Astrocyte (in vitro differentiated cells and primary cell): Measurements from ENCODE around the gene INPP5A. TPM values are rescaled to one million over a fixed set of nuclear protein-coding genes. Genes with fewer than 3 reads are reported as not detected.

Experiments
- DNase-seq: peaks from one replicate; pipeline ENCODE4 v3.0.0-alpha.2; 2010; ENCODE audit warnings: low read depth
- FAIRE-seq: peaks from 2 replicates; lab custom pipeline; 2011; peaks lifted over from hg19 to GRCh38; lab: Jason Lieb, UNC
- H2AFZ ChIP-seq: 2 replicates; pipeline ENCODE4 v1.6.0; 2012; ENCODE audit warnings: low read depth, low read length, inconsistent platforms
- H3K27ac ChIP-seq: 2 replicates; pipeline ENCODE4 v1.5.1; 2011; ENCODE audit warnings: low read depth, low read length, inconsistent platforms
- H3K27me3 ChIP-seq: 2 replicates; pipeline ENCODE4 v1.6.0; 2011; ENCODE audit warnings: low read length, inconsistent platforms; ENCODE audit not compliant: insufficient read depth
- H3K36me3 ChIP-seq: 2 replicates; pipeline ENCODE4 v1.5.1; 2011; ENCODE audit warnings: low read length, inconsistent platforms; ENCODE audit not compliant: insufficient read depth
- H3K4me1 ChIP-seq: 2 replicates; pipeline ENCODE4 v1.5.1; 2011; ENCODE audit warnings: low read length, inconsistent platforms; ENCODE audit not compliant: insufficient read depth
- H3K4me2 ChIP-seq: 2 replicates; pipeline ENCODE4 v1.6.0; 2012; ENCODE audit warnings: low read length, inconsistent platforms
- H3K4me3 ChIP-seq: 2 replicates; pipeline ENCODE4 v1.5.1; 2011; ENCODE audit warnings: low read depth, mild to moderate bottlenecking, low read length, inconsistent platforms; ENCODE audit not compliant: insufficient read depth
- H3K79me2 ChIP-seq: 2 replicates; pipeline ENCODE4 v1.6.0; 2012; ENCODE audit warnings: mild to moderate bottlenecking, low read length, inconsistent platforms; ENCODE audit not compliant: insufficient read depth
- H3K9ac ChIP-seq: 2 replicates; pipeline ENCODE4 v1.6.0; 2012; ENCODE audit warnings: mild to moderate bottlenecking, low read length, inconsistent platforms
- H3K9me3 ChIP-seq: 2 replicates; pipeline ENCODE4 v1.5.1; 2012; ENCODE audit warnings: low read depth, mild to moderate bottlenecking, low read length, inconsistent platforms; ENCODE audit not compliant: insufficient read depth
- H4K20me1 ChIP-seq: 2 replicates; pipeline ENCODE4 v1.6.0; 2012; ENCODE audit warnings: low read length, inconsistent platforms; ENCODE audit not compliant: insufficient read depth
- H3K27ac Mint-ChIP-seq: one replicate; pipeline ENCODE4 v1.8.0; 2021; ENCODE audit warnings: mild to moderate bottlenecking, mixed read lengths; ENCODE audit not compliant: unreplicated experiment
- H3K27me3 Mint-ChIP-seq: one replicate; pipeline ENCODE4 v1.8.0; 2021; ENCODE audit warnings: low read depth, mixed read lengths; ENCODE audit not compliant: unreplicated experiment
- H3K36me3 Mint-ChIP-seq: one replicate; pipeline ENCODE4 v1.8.0; 2021; ENCODE audit warnings: low read depth, mixed read lengths; ENCODE audit not compliant: unreplicated experiment
- H3K4me1 Mint-ChIP-seq: one replicate; pipeline ENCODE4 v1.8.0; 2021; ENCODE audit warnings: low read depth, mixed read lengths; ENCODE audit not compliant: unreplicated experiment
- H3K4me3 Mint-ChIP-seq: one replicate; pipeline ENCODE4 v1.8.0; 2021; ENCODE audit warnings: mild to moderate bottlenecking, moderate library complexity, mixed read lengths; ENCODE audit not compliant: unreplicated experiment
- H3K9me3 Mint-ChIP-seq: one replicate; pipeline ENCODE4 v1.8.0; 2021; ENCODE audit warnings: mild to moderate bottlenecking, mixed read lengths; ENCODE audit not compliant: unreplicated experiment
- CTCF ChIP-seq: IDR thresholded peaks from 2 replicates; pipeline ENCODE4 v1.5.1; 2011; ENCODE audit warnings: low read depth, mild to moderate bottlenecking, inconsistent platforms, low read length, moderate library complexity; ENCODE audit not compliant: insufficient read depth
- EZH2 ChIP-seq: IDR thresholded peaks from 2 replicates; pipeline ENCODE4 v1.6.1; 2012; ENCODE audit warnings: mild to moderate bottlenecking, low read length, inconsistent platforms; ENCODE audit not compliant: insufficient read depth
- total RNA-seq: library from RNA; stranded (reverse); gene quantifications from 2 replicates; pipeline ENCODE4 v1.2.1, GENCODE V29; 2021

Gene INPP5A
- total RNA-seq, 1 donor from 2014 or later: 39.1 TPM

GRCh38 chr10:132812520-132812919 lies 274.9 kb downstream of the INPP5A start:
- H3K4me2 ChIP-seq: no peak overlapping the region
- no peak overlapping the region for H2AFZ ChIP-seq
- H3K79me2 ChIP-seq: no peaks in the 10 kb centered on the region
- TF ChIP-seq CTCF (no peak), EZH2 (no peak)
- no peak overlapping the region for H3K27ac Mint-ChIP-seq
- no peak overlapping the region for H3K4me3 ChIP-seq
- no peak for FAIRE-seq
- peaks cover 5% of the 10 kb centered on the region for H3K27me3 ChIP-seq
- no peaks in the 10 kb centered on the region for H3K36me3 ChIP-seq
- no peaks in the 10 kb centered on the region for H3K9me3 Mint-ChIP-seq
- no peak overlapping the region for H3K4me3 Mint-ChIP-seq
- H3K4me1 Mint-ChIP-seq: no peaks in the 10 kb centered on the region
- H3K9ac ChIP-seq: no peak overlapping the region
- no peaks in the 10 kb centered on the region for H3K4me1 ChIP-seq
- no peaks in the 10 kb centered on the region for H4K20me1 ChIP-seq
- no peaks in the 10 kb centered on the region for H3K36me3 Mint-ChIP-seq
- no peaks in the 10 kb centered on the region for H3K9me3 ChIP-seq
- H3K27me3 Mint-ChIP-seq: peaks cover 34% of the 10 kb centered on the region
- no peak overlapping the region for H3K27ac ChIP-seq
- no peak for DNase-seq

GRCh38 chr10:132813001-132813401 lies 275.4 kb downstream of the INPP5A start:
- no peak overlapping the region for H2AFZ ChIP-seq
- no peak overlapping the region for H3K27ac ChIP-seq
- no peak overlapping the region for H3K9ac ChIP-seq
- no peaks in the 10 kb centered on the region for H3K79me2 ChIP-seq
- H3K27me3 ChIP-seq: peaks cover 5% of the 10 kb centered on the region
- no peak overlapping the region for H3K4me3 ChIP-seq
- H3K9me3 ChIP-seq: no peaks in the 10 kb centered on the region
- Mint-ChIP-seq H3K27ac (no peak overlapping the region), H3K36me3 (no peaks in the 10 kb centered on the region), H3K4me3 (no peak overlapping the region), H3K9me3 (no peaks in the 10 kb centered on the region), H3K27me3 (peaks cover 37% of the 10 kb centered on the region), H3K4me1 (no peaks in the 10 kb centered on the region)
- no peak for TF ChIP-seq EZH2
- no peak overlapping the region for H3K4me2 ChIP-seq
- H3K4me1 ChIP-seq: no peaks in the 10 kb centered on the region
- H3K36me3 ChIP-seq: no peaks in the 10 kb centered on the region
- no peaks in the 10 kb centered on the region for H4K20me1 ChIP-seq
- FAIRE-seq (no peak), DNase-seq (no peak)

GRCh38 chr10:132813560-132814468 lies 276.2 kb downstream of the INPP5A start:
- Histone ChIP-seq H2AFZ (no peak overlapping the region), H4K20me1 (no peaks in the 10 kb centered on the region), H3K36me3 (no peaks in the 10 kb centered on the region), H3K9ac (no peak overlapping the region), H3K9me3 (no peaks in the 10 kb centered on the region), H3K79me2 (no peaks in the 10 kb centered on the region), H3K27me3 (peaks cover 5% of the 10 kb centered on the region), H3K27ac (no peak overlapping the region), H3K4me1 (no peaks in the 10 kb centered on the region), H3K4me3 (no peak overlapping the region), H3K4me2 (no peak overlapping the region)
- Mint-ChIP-seq H3K4me3 (no peak overlapping the region), H3K27ac (no peak overlapping the region), H3K36me3 (no peaks in the 10 kb centered on the region), H3K27me3 (peaks cover 40% of the 10 kb centered on the region), H3K9me3 (no peaks in the 10 kb centered on the region), H3K4me1 (no peaks in the 10 kb centered on the region)
- DNase-seq (no peak), FAIRE-seq (no peak)
- TF ChIP-seq EZH2 (no peak), CTCF (no peak)
